Small intestine (tissue), 7 donors: ENCODE data around the gene CD164L2. TPM values are rescaled to one million over a fixed set of nuclear protein-coding genes. Genes with fewer than 3 reads are reported as not detected.

Source experiments
- DNase-seq, 2 donors: peaks; one replicate each; pipeline versions ENCODE4 v3.0.0 to v3.0.0-alpha.2; 2013
- FAIRE-seq: peaks from 2 replicates; lab custom pipeline; 2012; peaks lifted over from hg19 to GRCh38; lab: Jason Lieb, UNC
- H3K27ac ChIP-seq, 3 donors: one replicate each; pipeline ENCODE4 v1.5.1; 2013; ENCODE audit warnings: low read length in 2 of 3, mild to moderate bottlenecking in 2 of 3, control low read depth in 1 of 3, inconsistent platforms in 1 of 3, low read depth in 1 of 3, moderate library complexity in 1 of 3
- H3K27me3 ChIP-seq, 3 donors: one replicate each; pipeline ENCODE4 v1.6.1; 2013; ENCODE audit warnings: low read length in 3 of 3, inconsistent platforms in 1 of 3; ENCODE audit not compliant: control insufficient read depth in 3 of 3, insufficient read depth in 3 of 3
- H3K36me3 ChIP-seq, 3 donors: one replicate each; pipeline ENCODE4 v1.6.1; 2013; ENCODE audit warnings: low read length in 3 of 3, inconsistent platforms in 1 of 3, low read depth in 1 of 3, mild to moderate bottlenecking in 1 of 3, moderate library complexity in 1 of 3; ENCODE audit not compliant: control insufficient read depth in 3 of 3, insufficient read depth in 2 of 3
- H3K4me1 ChIP-seq, 3 donors: one replicate each; pipeline ENCODE4 v1.6.1; 2013; ENCODE audit warnings: low read length in 2 of 3, inconsistent platforms in 1 of 3, low read depth in 1 of 3, mild to moderate bottlenecking in 1 of 3, moderate library complexity in 1 of 3; ENCODE audit not compliant: control insufficient read depth in 3 of 3, insufficient read depth in 2 of 3
- H3K4me3 ChIP-seq, 3 donors: one replicate each; pipeline ENCODE4 v1.5.1; 2013; ENCODE audit warnings: low read length in 3 of 3, control low read depth in 1 of 3, inconsistent platforms in 1 of 3, low read depth in 1 of 3, mild to moderate bottlenecking in 1 of 3, moderate library complexity in 1 of 3
- H3K9me3 ChIP-seq, 2 donors: one replicate each; pipeline ENCODE4 v1.6.1; 2013; ENCODE audit warnings: low read depth in 1 of 2, low read length in 1 of 2; ENCODE audit not compliant: control insufficient read depth in 2 of 2, insufficient read depth in 1 of 2
- WGBS, 3 donors: extraction: QIAGEN DNeasy Blood & Tissue Kit; methylation state at CpG; one replicate each; pipeline ENCODE4 v1.1.7; 2013; 5-methylcytosine and 5-hydroxymethylcytosine counted together
- polyA plus RNA-seq, 4 donors: library from polyadenylated mRNA; stranded (reverse) in 3 of 4; unstranded in 1 of 4; fragments of 200-250 nt in 3 of 4; fragments of 120-200 nt in 1 of 4; gene quantifications; one replicate each; pipeline versions ENCODE4 v1.2.1 to v1.2.3, GENCODE V29; 2013
- donor health status: healthy with polysubstance abuse.
- donor health status: control.
- donor health status: control.
- donor health status: Bipolar disorder and iron deficiency.
- donor health status: healthy.

CD164L2 gene
- polyA plus RNA-seq, 4 donors: 0.03 to 0.04 TPM; not detected in 2

DNA sequence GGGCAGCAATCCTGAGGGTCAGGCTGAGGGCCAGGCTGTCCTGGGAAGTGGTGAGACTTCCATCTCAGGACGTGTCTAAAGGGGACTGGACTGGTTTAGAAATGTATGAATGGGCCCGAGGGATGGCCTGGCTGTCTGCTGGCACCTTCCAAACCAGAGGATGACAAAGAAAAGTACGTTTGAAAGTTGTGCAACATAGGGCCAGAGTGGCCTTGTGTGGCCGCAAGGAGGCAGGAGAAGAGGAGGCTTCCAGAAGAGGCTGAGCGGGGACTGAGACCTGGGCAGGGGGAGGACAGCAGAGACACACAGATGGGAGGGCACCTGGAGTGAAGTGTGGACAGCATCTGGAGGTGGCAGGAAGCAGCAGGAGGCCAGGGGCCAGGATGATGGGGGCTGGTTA is 43.9 kb downstream of the CD164L2 start:
- WGBS, 3 donors: 69 to 73% (median 70%) methylated on average over 5 of the region's 5 CpGs
- FAIRE-seq (no peak), DNase-seq (no peak)
- no peak overlapping the region for H3K4me3 ChIP-seq
- H3K36me3 ChIP-seq: peaks cover 3 to 45% (median 5%) of the 10 kb centered on the region in 3 donors
- H3K9me3 ChIP-seq: no peaks in the 10 kb centered on the region
- no peak overlapping the region for H3K27ac ChIP-seq
- H3K4me1 ChIP-seq: peaks cover 0 to 17% (median 0%) of the 10 kb centered on the region in 3 donors
- no peaks in the 10 kb centered on the region for H3K27me3 ChIP-seq

- Histone ChIP-seq H3K9me3 (no peaks in the 10 kb centered on the region), H3K27ac (no peak overlapping the region), H3K4me3 (no peak overlapping the region), H3K4me1 (peaks cover 0 to 17% (median 0%) of the 10 kb centered on the region in 3 donors), H3K36me3 (peaks cover 3 to 49% (median 8%) of the 10 kb centered on the region in 3 donors), H3K27me3 (no peaks in the 10 kb centered on the region)
- FAIRE-seq: no peak
- 93 to 97% (median 94%) methylated on average over 6 of the region's 6 CpGs for WGBS, 3 donors
- DNase-seq: no peak
Observed at GRCh38 chr1:27338751-27339150, 44.4 kb downstream of the CD164L2 start.

DNA sequence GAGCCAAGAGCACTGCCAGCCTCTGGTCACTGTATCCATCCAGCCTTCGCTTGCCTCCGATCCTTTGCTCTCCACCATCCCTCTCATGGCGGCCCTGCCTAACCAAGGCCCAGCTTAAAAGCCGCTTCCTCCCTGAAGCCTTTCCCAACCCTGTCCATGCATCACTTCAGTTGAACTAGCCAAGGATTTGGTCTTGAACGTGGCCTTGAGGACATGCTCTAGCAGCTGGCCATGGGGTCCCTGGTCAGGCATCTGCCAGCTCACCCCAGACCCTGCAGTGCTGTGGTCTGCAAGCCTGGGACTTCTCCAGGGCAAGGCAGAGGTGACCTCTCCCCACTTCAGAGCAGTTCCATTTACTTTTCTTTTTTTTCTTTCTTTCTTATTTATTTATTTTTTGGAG is 46.4 kb downstream of the CD164L2 start:
- FAIRE-seq (no peak), DNase-seq (no peak)
- 93 to 99% (median 96%) methylated on average over 5 of the region's 5 CpGs for WGBS, 3 donors
- H3K9me3 ChIP-seq: no peaks in the 10 kb centered on the region
- no peaks in the 10 kb centered on the region for H3K27me3 ChIP-seq
- no peak overlapping the region for H3K27ac ChIP-seq
- H3K4me1 ChIP-seq: peaks cover 0 to 4% (median 0%) of the 10 kb centered on the region in 3 donors
- H3K4me3 ChIP-seq: no peak overlapping the region
- peaks cover 3 to 67% (median 8%) of the 10 kb centered on the region in 3 donors for H3K36me3 ChIP-seq

DNA sequence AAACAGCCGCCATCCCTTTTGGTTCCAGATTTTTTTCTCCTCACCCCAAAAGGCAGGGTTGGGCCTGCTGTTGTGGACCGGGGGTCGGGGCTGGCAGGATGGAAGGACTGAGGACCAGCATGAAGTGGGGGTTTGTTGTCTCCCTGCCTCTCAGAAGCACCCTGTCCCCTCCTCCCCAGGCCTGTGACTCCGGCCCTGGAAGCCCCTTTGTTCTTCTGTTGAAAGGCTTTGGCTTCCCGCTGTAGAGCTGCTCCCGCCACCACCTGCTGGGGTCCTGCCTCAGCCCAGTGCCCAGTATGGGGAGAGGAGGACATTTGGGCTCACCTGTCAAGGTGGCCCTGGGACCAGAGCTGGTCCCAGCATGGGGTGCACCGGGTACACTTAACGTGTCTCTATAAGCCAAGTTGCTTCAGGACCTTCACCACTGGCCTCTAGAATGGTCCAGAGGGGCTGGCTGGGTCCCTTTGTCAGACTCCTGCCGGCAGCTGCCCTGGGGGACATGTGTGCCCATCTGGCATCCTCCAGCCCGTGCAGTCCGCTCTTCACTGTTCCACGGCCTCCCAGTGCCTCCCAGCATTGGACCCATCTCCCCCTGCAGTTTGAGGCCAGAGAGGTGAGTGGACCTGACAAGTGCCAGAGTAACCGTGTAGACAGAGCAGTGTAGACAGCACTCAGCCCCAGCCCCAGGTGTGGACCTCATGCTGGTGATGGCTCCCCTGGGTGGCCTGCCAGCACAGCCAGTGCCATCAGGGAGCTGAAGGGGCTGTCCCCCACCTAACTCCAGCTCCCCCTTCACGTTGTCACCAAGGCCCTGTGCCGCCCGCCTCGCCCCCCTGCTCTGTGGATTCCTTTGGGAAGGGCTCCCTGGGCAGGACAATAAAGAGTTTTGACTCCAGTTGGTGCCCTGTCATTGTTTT is 47.4 kb downstream of the CD164L2 start:
- no peaks in the 10 kb centered on the region for H3K4me1 ChIP-seq
- no peak for FAIRE-seq
- no peak for DNase-seq
- H3K27me3 ChIP-seq: no peaks in the 10 kb centered on the region
- no peak overlapping the region for H3K27ac ChIP-seq
- WGBS, 3 donors: 90 to 94% (median 90%) methylated on average over 17 of the region's 17 CpGs
- H3K4me3 ChIP-seq: no peak overlapping the region
- peaks cover 3 to 77% (median 8%) of the 10 kb centered on the region in 3 donors for H3K36me3 ChIP-seq
- H3K9me3 ChIP-seq: no peaks in the 10 kb centered on the region

DNA sequence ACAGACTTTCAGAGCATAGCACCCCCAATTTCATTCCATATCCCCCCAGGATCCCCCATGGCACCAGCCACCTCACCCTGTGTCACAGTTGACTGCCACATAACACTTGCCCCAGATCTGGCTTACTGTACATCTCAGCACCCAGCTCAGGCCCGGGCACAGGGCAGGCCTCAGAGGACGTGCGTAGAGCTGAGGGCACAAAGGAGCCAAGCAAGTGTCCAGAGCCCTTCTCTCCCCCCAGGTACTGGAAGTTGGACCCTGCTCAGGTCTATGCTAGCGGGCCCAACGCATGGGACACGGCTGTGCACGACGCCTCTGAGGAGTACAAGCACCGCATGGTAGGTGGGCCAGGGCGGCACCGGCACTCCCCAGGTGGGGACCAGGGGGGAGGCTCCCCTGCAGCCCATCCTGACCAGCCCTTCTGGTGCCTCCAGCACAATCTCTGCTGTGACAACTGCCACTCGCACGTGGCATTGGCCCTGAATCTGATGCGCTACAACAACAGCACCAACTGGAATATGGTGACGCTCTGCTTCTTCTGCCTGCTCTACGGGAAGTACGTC is 49.3 kb downstream of the CD164L2 start:
- DNase-seq (no peak), FAIRE-seq (no peak)
- Histone ChIP-seq H3K4me1 (no peaks in the 10 kb centered on the region), H3K27me3 (no peaks in the 10 kb centered on the region), H3K9me3 (no peaks in the 10 kb centered on the region), H3K4me3 (no peak overlapping the region), H3K27ac (no peak overlapping the region), H3K36me3 (peaks cover 3 to 78% (median 8%) of the 10 kb centered on the region in 3 donors)
- 91 to 96% (median 92%) methylated on average over 17 of the region's 17 CpGs for WGBS, 3 donors

- Histone ChIP-seq H3K27me3 (no peaks in the 10 kb centered on the region), H3K9me3 (no peaks in the 10 kb centered on the region), H3K27ac (no peak overlapping the region), H3K36me3 (peaks cover 3 to 83% (median 8%) of the 10 kb centered on the region in 3 donors), H3K4me1 (no peaks in the 10 kb centered on the region), H3K4me3 (no peak overlapping the region)
- 64 to 71% (median 69%) methylated on average over 11 of the region's 11 CpGs for WGBS, 3 donors
- DNase-seq: peak in 1 of 2 donors; percentile 45
- FAIRE-seq: no peak
Observed at GRCh38 chr1:27332536-27333281, 50.4 kb downstream of the CD164L2 start.

GRCh38 chr1:27331922-27332321 is 51.2 kb downstream of the CD164L2 start:
- no peaks in the 10 kb centered on the region for H3K9me3 ChIP-seq
- DNase-seq: no peak
- H3K4me1 ChIP-seq: no peaks in the 10 kb centered on the region
- WGBS, 3 donors: 90 to 95% (median 90%) methylated on average over 5 of the region's 5 CpGs
- H3K27ac ChIP-seq: no peak overlapping the region
- H3K4me3 ChIP-seq: no peak overlapping the region
- no peak for FAIRE-seq
- H3K27me3 ChIP-seq: no peaks in the 10 kb centered on the region
- H3K36me3 ChIP-seq: peaks cover 3 to 87% (median 8%) of the 10 kb centered on the region in 3 donors

- Histone ChIP-seq H3K36me3 (peaks cover 3 to 87% (median 4%) of the 10 kb centered on the region in 3 donors), H3K4me1 (no peaks in the 10 kb centered on the region), H3K27me3 (no peaks in the 10 kb centered on the region), H3K4me3 (no peak overlapping the region), H3K27ac (no peak overlapping the region), H3K9me3 (no peaks in the 10 kb centered on the region)
- FAIRE-seq (no peak), DNase-seq (no peak)
- WGBS, 3 donors: 85 to 92% (median 88%) methylated on average over 3 of the region's 3 CpGs
Observed at GRCh38 chr1:27331426-27331825, 51.7 kb downstream of the CD164L2 start.
